Kidney epithelial cell (primary cell): ENCODE results near the gene ERICH2. TPM values are rescaled to one million over a fixed set of nuclear protein-coding genes. Genes with fewer than 3 reads are reported as not detected.

Experiments
- DNase-seq: peaks from one replicate; pipeline ENCODE4 v3.0.0-alpha.2; 2010; ENCODE audit warnings: low read depth
- H3K27me3 ChIP-seq: 2 replicates; pipeline ENCODE4 v1.6.0; 2011; ENCODE audit warnings: low read length; ENCODE audit not compliant: control insufficient read depth, insufficient read depth
- H3K36me3 ChIP-seq: 2 replicates; pipeline ENCODE4 v1.5.1; 2011; ENCODE audit warnings: low read length; ENCODE audit not compliant: control insufficient read depth, insufficient read depth
- H3K4me3 ChIP-seq: 2 replicates; pipeline ENCODE4 v1.5.1; 2011; ENCODE audit warnings: low read depth, mild to moderate bottlenecking, control low read depth, low read length
- total RNA-seq: library from RNA; depleted of rRNA; stranded (reverse); fragments of >200 nt; gene quantifications from 2 replicates; pipeline ENCODE4 v1.2.3, GENCODE V29; 2015
- TF ChIP-seq, protein P1 (sequence below): IDR thresholded peaks from 2 replicates; pipeline ENCODE4 v1.5.1; 2011; ENCODE audit warnings: mild to moderate bottlenecking, moderate library complexity, low read length, control low read depth, inconsistent platforms; ENCODE audit not compliant: insufficient read depth, poor library complexity, severe bottlenecking

Gene ERICH2
- total RNA-seq, 1 donor from 2014 or later: 0.50 TPM

DNA sequence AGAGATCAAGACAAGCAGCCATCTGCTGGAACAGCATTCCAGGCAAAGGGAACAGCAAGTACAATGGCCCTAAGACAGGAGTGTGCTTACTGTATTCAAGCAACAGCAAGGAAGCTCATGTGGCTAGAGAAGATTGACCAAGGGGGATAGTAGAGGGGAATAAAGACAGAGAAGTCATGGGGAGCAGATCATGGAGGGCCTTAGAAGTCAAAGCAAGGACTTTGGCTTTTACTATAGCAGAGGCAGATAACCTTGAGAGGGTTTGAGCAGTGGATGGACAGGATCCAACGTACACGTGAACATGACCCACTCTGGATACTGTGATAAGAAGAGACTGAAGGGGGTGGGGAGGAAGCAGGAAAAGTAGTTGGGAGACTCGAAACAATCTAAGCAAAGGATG, 28.2 kb upstream of the ERICH2 start:
- Histone ChIP-seq H3K36me3 (no peaks in the 10 kb centered on the region), H3K27me3 (no peaks in the 10 kb centered on the region), H3K4me3 (no peak overlapping the region)
- DNase-seq: no peak
- TF ChIP-seq, protein P1, sequence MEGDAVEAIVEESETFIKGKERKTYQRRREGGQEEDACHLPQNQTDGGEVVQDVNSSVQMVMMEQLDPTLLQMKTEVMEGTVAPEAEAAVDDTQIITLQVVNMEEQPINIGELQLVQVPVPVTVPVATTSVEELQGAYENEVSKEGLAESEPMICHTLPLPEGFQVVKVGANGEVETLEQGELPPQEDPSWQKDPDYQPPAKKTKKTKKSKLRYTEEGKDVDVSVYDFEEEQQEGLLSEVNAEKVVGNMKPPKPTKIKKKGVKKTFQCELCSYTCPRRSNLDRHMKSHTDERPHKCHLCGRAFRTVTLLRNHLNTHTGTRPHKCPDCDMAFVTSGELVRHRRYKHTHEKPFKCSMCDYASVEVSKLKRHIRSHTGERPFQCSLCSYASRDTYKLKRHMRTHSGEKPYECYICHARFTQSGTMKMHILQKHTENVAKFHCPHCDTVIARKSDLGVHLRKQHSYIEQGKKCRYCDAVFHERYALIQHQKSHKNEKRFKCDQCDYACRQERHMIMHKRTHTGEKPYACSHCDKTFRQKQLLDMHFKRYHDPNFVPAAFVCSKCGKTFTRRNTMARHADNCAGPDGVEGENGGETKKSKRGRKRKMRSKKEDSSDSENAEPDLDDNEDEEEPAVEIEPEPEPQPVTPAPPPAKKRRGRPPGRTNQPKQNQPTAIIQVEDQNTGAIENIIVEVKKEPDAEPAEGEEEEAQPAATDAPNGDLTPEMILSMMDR: no peak

DNA sequence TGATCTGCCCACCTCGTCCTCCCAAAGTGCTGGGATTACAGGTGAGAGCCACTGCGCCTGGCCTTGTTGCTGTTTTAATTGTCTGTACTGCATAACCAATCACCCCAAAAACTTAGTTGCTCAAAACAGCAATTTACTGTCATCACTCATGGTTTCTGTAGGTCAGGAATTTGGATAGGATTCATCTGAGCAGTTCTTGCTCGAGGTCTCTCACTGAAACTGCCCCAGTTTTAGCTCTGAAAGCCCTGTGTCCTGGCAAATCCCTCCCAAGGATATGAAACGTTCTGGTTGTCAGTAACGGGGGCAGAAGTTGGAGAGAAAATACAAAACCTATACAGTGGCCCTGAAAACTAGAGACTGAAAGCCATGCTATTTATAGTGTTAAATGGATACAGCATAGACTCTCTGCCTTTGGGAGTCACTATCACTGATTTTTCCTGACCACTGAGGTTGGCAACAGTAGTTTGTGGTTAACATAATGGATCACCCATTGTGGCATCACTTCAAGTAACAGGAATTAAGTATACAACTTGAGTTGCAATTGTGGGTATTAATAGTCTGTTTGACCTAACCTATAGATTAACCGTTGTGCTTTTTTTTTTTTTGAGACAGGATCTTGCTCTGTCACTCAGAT, 27.2 kb upstream of the ERICH2 start:
- Histone ChIP-seq H3K4me3 (no peak overlapping the region), H3K27me3 (no peaks in the 10 kb centered on the region), H3K36me3 (no peaks in the 10 kb centered on the region)
- DNase-seq: no peak
- TF ChIP-seq, protein P1: no peak

DNA sequence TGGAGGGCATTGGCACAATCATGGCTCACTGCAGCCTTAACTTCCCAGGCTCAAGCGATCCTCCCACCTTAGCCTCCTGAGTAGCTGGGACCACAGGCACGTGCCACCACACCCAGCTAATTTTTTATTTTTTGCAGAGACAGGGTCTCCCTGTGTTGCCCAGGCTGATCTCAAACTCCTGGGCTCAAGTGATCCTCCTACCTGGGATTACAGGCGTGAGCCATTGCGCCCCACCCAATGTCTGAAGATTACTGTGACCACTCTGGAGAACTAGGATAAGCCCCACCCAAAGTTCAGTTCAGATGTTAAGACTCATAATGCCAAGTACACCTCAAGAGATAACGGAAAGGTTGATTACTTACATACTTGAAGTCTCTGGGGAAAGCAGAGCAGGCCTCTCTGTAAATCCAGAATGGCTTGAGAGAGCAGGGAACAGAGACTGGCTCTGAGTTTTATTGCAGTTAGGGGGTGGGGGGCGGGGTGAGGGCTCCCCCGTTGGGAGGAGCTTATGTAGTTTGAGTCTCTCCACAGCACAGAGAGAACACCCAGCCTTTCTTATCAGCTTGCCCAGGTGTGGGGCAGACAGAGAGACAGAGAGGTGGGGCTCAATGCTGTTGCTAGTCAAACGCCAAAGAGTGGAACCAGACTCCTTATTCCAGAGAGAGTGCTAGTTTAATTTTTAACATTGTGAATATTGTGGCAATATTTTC, 26.5 kb upstream of the ERICH2 start:
- H3K27me3 ChIP-seq: no peaks in the 10 kb centered on the region
- no peaks in the 10 kb centered on the region for H3K36me3 ChIP-seq
- no peak for DNase-seq
- no peak overlapping the region for H3K4me3 ChIP-seq
- TF ChIP-seq, protein P1: no peak

DNA sequence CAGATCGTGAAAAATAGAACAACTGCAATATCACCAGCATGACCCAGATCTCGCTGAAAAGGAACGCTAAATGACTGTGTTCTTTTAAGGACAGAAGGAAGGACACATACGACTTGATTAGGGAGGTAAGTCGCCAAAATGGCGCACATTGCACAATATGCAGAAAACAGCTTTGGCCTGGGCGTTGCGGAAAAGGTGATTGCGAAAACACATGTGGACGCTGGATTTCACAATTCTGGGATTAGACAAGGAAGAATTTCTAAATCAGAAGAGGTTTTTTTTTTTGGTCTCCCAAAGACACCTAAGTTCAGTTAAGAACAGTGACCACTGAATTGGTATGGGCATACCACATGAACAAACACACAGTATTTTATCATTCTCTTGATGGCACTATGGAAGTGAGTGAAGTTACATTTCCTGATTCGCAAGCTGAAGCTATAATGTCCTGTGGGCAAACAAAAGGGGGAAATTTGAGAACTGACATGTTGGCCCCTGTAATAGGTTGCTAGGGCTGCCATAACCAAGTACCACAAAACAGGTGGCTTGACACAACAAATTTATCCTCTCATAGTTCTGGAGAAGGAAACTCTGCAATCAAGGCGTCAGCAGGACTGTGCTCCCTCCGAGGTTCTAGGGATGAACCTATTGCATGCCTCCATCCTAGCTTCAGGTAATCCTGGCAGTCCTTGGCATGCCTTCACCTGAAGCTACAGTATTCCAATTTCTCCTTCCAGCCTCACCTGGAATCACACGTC, 25.8 kb upstream of the ERICH2 start:
- DNase-seq: no peak
- TF ChIP-seq, protein P1: no peak
- Histone ChIP-seq H3K27me3 (no peaks in the 10 kb centered on the region), H3K36me3 (no peaks in the 10 kb centered on the region), H3K4me3 (no peak overlapping the region)

DNA sequence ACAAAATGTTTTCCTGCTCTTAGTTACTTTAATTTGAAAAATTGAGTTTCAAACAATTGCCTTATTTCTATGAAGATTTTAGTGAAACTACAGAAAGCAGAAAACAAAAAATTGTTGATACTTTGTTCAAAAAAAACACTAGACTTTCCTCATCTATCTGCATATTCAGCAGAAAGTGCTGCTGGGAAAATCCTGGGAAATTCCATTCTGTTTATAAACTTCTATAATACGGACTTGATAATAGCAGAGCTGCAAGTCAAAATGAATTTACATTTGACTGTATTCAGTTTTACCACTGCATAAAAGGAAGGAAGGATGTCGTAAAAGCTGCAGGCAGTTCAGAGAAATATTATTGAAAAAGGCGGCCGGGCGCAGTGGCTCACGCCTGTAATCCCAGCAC, 24.9 kb upstream of the ERICH2 start:
- Histone ChIP-seq H3K36me3 (no peaks in the 10 kb centered on the region), H3K27me3 (no peaks in the 10 kb centered on the region), H3K4me3 (no peak overlapping the region)
- DNase-seq: no peak
- TF ChIP-seq, protein P1: no peak
